Measurements from ENCODE around the gene PCK2.

Gene PCK2

GRCh38 chr14:24053548-24054323 is 40.4 kb upstream of the PCK2 start:
- Histone ChIP-seq H3K9ac (ENCODE audit: insufficient read length, low read depth) (no peak overlapping the region), H3K36me3 (ENCODE audit: insufficient read depth, insufficient read length, low read length) (no peaks in the 10 kb centered on the region), H3K4me1 (ENCODE audit: insufficient read depth, insufficient read length) (peaks cover 6% of the 10 kb centered on the region), H3K9me3 (ENCODE audit: insufficient read depth, low read length) (no peaks in the 10 kb centered on the region), H3K27me3 (ENCODE audit: insufficient read depth, insufficient read length) (peaks cover 38% of the 10 kb centered on the region), H3K4me3 (ENCODE audit: insufficient read length, low read depth) (no peak overlapping the region)
- no peak for TF ChIP-seq SUZ12 (IDR thresholded peaks at IDR 0.05; ENCODE audit: extremely low read depth, insufficient read depth, insufficient read length)
- no peak for TF ChIP-seq YY1 (IDR thresholded peaks at IDR 0.05; ENCODE audit: insufficient read depth, insufficient read length)
- no peak for TF ChIP-seq ZNF274 (IDR thresholded peaks at IDR 0.05; ENCODE audit: low read depth, low read length)
- DNase-seq (ENCODE audit: low read depth, low spot score), result no peak

GRCh38 chr14:24054324-24054641 is 39.8 kb upstream of the PCK2 start:
- no peaks in the 10 kb centered on the region for H3K36me3 ChIP-seq (ENCODE audit: insufficient read depth, insufficient read length, low read length)
- no peak overlapping the region for H3K4me3 ChIP-seq (ENCODE audit: insufficient read length, low read depth)
- no peak for DNase-seq (ENCODE audit: low read depth, low spot score)
- peaks cover 11% of the 10 kb centered on the region for H3K4me1 ChIP-seq (ENCODE audit: insufficient read depth, insufficient read length)
- no peaks in the 10 kb centered on the region for H3K9me3 ChIP-seq (ENCODE audit: insufficient read depth, low read length)
- H3K9ac ChIP-seq (ENCODE audit: insufficient read length, low read depth), result no peak overlapping the region
- H3K27me3 ChIP-seq (ENCODE audit: insufficient read depth, insufficient read length), result peaks cover 35% of the 10 kb centered on the region
- TF ChIP-seq SUZ12 (IDR thresholded peaks at IDR 0.05; ENCODE audit: extremely low read depth, insufficient read depth, insufficient read length), result no peak
- no peak for TF ChIP-seq YY1 (IDR thresholded peaks at IDR 0.05; ENCODE audit: insufficient read depth, insufficient read length)
- no peak for TF ChIP-seq ZNF274 (IDR thresholded peaks at IDR 0.05; ENCODE audit: low read depth, low read length)

- H3K9me3 ChIP-seq (ENCODE audit: insufficient read depth, low read length), result no peaks in the 10 kb centered on the region
- TF ChIP-seq ZNF274 (IDR thresholded peaks at IDR 0.05; ENCODE audit: low read depth, low read length), result no peak
- no peak for TF ChIP-seq SUZ12 (IDR thresholded peaks at IDR 0.05; ENCODE audit: extremely low read depth, insufficient read depth, insufficient read length)
- no peak for TF ChIP-seq YY1 (IDR thresholded peaks at IDR 0.05; ENCODE audit: insufficient read depth, insufficient read length)
- peaks cover 35% of the 10 kb centered on the region for H3K27me3 ChIP-seq (ENCODE audit: insufficient read depth, insufficient read length)
- H3K4me3 ChIP-seq (ENCODE audit: insufficient read length, low read depth), result no peak overlapping the region
- DNase-seq (ENCODE audit: low read depth, low spot score), result no peak
- H3K9ac ChIP-seq (ENCODE audit: insufficient read length, low read depth), result no peak overlapping the region
- H3K4me1 ChIP-seq (ENCODE audit: insufficient read depth, insufficient read length), result peaks cover 11% of the 10 kb centered on the region
- H3K36me3 ChIP-seq (ENCODE audit: insufficient read depth, insufficient read length, low read length), result no peaks in the 10 kb centered on the region
Measured at GRCh38 chr14:24054646-24055045, 39.5 kb upstream of the PCK2 start.

- Histone ChIP-seq H3K36me3 (ENCODE audit: insufficient read depth, insufficient read length, low read length) (no peaks in the 10 kb centered on the region), H3K9ac (ENCODE audit: insufficient read length, low read depth) (no peak overlapping the region), H3K4me3 (ENCODE audit: insufficient read length, low read depth) (no peak overlapping the region), H3K4me1 (ENCODE audit: insufficient read depth, insufficient read length) (peaks cover 11% of the 10 kb centered on the region), H3K27me3 (ENCODE audit: insufficient read depth, insufficient read length) (peaks cover 25% of the 10 kb centered on the region), H3K9me3 (ENCODE audit: insufficient read depth, low read length) (no peaks in the 10 kb centered on the region)
- TF ChIP-seq YY1 (IDR thresholded peaks at IDR 0.05; ENCODE audit: insufficient read depth, insufficient read length) (no peak), SUZ12 (IDR thresholded peaks at IDR 0.05; ENCODE audit: extremely low read depth, insufficient read depth, insufficient read length) (no peak), ZNF274 (IDR thresholded peaks at IDR 0.05; ENCODE audit: low read depth, low read length) (no peak)
- no peak for DNase-seq (ENCODE audit: low read depth, low spot score)
Measured at GRCh38 chr14:24055971-24056799, 37.9 kb upstream of the PCK2 start.

- TF ChIP-seq ZNF274 (IDR thresholded peaks at IDR 0.05; ENCODE audit: low read depth, low read length) (no peak), YY1 (IDR thresholded peaks at IDR 0.05; ENCODE audit: insufficient read depth, insufficient read length) (no peak), SUZ12 (IDR thresholded peaks at IDR 0.05; ENCODE audit: extremely low read depth, insufficient read depth, insufficient read length) (no peak)
- no peak for DNase-seq (ENCODE audit: low read depth, low spot score)
Measured at GRCh38 chr14:24056800-24057184, 37.3 kb upstream of the PCK2 start.

GRCh38 chr14:24057271-24057670 is 36.8 kb upstream of the PCK2 start:
- H3K9ac ChIP-seq (ENCODE audit: insufficient read length, low read depth), result no peak overlapping the region
- TF ChIP-seq ZNF274 (IDR thresholded peaks at IDR 0.05; ENCODE audit: low read depth, low read length), result no peak
- no peak for TF ChIP-seq YY1 (IDR thresholded peaks at IDR 0.05; ENCODE audit: insufficient read depth, insufficient read length)
- TF ChIP-seq SUZ12 (IDR thresholded peaks at IDR 0.05; ENCODE audit: extremely low read depth, insufficient read depth, insufficient read length), result no peak
- peaks cover 11% of the 10 kb centered on the region for H3K4me1 ChIP-seq (ENCODE audit: insufficient read depth, insufficient read length)
- no peaks in the 10 kb centered on the region for H3K36me3 ChIP-seq (ENCODE audit: insufficient read depth, insufficient read length, low read length)
- no peaks in the 10 kb centered on the region for H3K9me3 ChIP-seq (ENCODE audit: insufficient read depth, low read length)
- no peak overlapping the region for H3K4me3 ChIP-seq (ENCODE audit: insufficient read length, low read depth)
- DNase-seq (ENCODE audit: low read depth, low spot score), result no peak
- peaks cover 20% of the 10 kb centered on the region for H3K27me3 ChIP-seq (ENCODE audit: insufficient read depth, insufficient read length)

More at GRCh38 chr14:24056800-24057184, 37.3 kb upstream of the PCK2 start:
- peaks cover 20% of the 10 kb centered on the region for H3K27me3 ChIP-seq (ENCODE audit: insufficient read depth, insufficient read length)
- no peak overlapping the region for H3K9ac ChIP-seq (ENCODE audit: insufficient read length, low read depth)
- peaks cover 11% of the 10 kb centered on the region for H3K4me1 ChIP-seq (ENCODE audit: insufficient read depth, insufficient read length)
- no peaks in the 10 kb centered on the region for H3K36me3 ChIP-seq (ENCODE audit: insufficient read depth, insufficient read length, low read length)
- no peaks in the 10 kb centered on the region for H3K9me3 ChIP-seq (ENCODE audit: insufficient read depth, low read length)
- H3K4me3 ChIP-seq (ENCODE audit: insufficient read length, low read depth), result no peak overlapping the region

- Histone ChIP-seq H3K4me3 (ENCODE audit: insufficient read length, low read depth) (no peak overlapping the region), H3K9me3 (ENCODE audit: insufficient read depth, low read length) (no peaks in the 10 kb centered on the region), H3K9ac (ENCODE audit: insufficient read length, low read depth) (no peak overlapping the region), H3K36me3 (ENCODE audit: insufficient read depth, insufficient read length, low read length) (no peaks in the 10 kb centered on the region), H3K4me1 (ENCODE audit: insufficient read depth, insufficient read length) (peaks cover 9% of the 10 kb centered on the region), H3K27me3 (ENCODE audit: insufficient read depth, insufficient read length) (peaks cover 17% of the 10 kb centered on the region)
- TF ChIP-seq SUZ12 (IDR thresholded peaks at IDR 0.05; ENCODE audit: extremely low read depth, insufficient read depth, insufficient read length) (no peak), ZNF274 (IDR thresholded peaks at IDR 0.05; ENCODE audit: low read depth, low read length) (no peak), YY1 (IDR thresholded peaks at IDR 0.05; ENCODE audit: insufficient read depth, insufficient read length) (no peak)
- DNase-seq (ENCODE audit: low read depth, low spot score), result no peak
Measured at GRCh38 chr14:24057867-24058259, 36.2 kb upstream of the PCK2 start.

Measured in NT2/D1 (cell line).